Measurements from ENCODE around the gene BMERB1.
A peak's percentile ranks its signal among the peaks of the same experiment; 100 is the strongest.

BMERB1 gene

DNA sequence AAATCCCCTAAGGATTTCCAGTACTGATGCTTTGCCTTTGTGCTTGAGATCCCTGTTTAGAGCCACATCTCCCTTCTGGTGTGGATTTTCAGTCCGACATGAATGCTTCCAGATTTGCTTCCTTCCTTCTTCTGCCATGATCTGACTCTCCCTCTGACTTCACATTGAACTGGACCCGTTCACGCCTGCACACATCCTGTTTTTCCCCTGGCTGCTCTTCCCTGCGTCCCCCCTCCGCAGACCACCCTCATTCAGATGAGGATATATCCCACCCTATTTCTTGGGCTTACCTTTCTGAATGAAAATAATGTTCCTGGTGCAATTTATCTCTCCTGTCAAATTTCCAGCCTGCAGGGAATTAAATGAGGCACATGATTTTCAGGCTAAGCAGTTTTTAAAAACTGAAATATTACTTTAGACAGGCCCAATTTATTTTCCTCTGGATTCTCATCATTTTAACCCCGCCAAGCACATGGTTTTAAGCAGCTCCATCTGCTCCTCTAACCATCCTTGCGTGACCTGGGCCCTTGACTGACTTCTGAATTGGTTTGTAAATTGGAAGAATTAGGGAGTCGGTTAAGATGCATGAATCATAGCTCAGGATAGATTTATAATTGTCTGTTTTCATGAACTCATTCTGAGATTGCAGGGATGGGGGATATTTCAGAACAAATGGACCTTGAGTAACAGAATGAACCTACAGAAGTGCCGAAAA lies 59.2 kb downstream of the BMERB1 start:
- Histone ChIP-seq H3K27me3 (ENCODE audit: control insufficient read depth, insufficient read depth, low read length) (no peaks in the 10 kb centered on the region), H3K4me1 (ENCODE audit: control insufficient read depth, insufficient read depth, low read length) (peaks cover 8% of the 10 kb centered on the region), H3K36me3 (ENCODE audit: control insufficient read depth, insufficient read depth, low read length) (no peaks in the 10 kb centered on the region), H3K4me3 (ENCODE audit: low read length) (no peak overlapping the region), H3K27ac (ENCODE audit: low read depth, low read length) (no peak overlapping the region), H3K9ac (ENCODE audit: low read length) (no peak overlapping the region)

DNA sequence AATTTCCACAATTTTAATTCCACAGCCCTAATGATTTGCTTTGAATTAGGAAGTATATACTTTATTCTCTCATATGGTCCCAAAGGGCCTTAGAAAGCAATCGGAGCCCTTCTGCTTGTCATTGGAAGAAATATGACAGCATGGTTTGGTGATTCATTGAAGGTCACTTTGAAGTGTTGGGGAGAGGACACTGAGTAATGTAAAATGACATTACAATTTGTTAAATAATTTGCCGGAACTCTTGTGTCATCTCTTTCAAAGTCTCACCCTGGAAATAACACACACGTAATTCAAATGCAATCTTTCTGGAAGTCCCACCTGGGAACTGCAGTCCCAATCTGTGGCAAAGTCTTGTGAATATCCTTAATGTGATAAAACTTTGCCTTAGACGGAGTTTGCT lies 59.8 kb downstream of the BMERB1 start:
- peak overlapping the region; percentile 30 for H3K27ac ChIP-seq (ENCODE audit: low read depth, low read length)
- no peak overlapping the region for H3K4me3 ChIP-seq (ENCODE audit: low read length)
- H3K9ac ChIP-seq (ENCODE audit: low read length), result no peak overlapping the region
- H3K27me3 ChIP-seq (ENCODE audit: control insufficient read depth, insufficient read depth, low read length), result no peaks in the 10 kb centered on the region
- H3K4me1 ChIP-seq (ENCODE audit: control insufficient read depth, insufficient read depth, low read length), result peaks cover 3% of the 10 kb centered on the region
- no peaks in the 10 kb centered on the region for H3K36me3 ChIP-seq (ENCODE audit: control insufficient read depth, insufficient read depth, low read length)

DNA sequence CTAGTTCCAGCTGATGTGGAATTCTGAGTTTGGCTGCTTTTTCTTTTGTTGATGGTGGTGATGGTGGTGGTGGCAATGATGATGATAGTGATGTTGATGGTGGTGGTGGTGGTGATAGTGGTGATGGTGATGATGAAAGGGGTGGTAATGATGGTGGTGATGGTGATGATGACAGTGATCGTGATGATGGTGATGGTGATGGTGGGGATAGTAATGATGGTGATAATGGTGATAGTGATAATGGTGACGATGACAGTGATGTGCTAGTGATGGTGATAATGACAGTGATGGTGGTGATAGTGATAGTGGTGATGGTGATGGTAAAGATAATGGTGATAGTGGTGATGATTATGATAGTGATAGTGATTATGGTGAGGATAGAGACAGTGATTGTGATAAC lies 61.5 kb downstream of the BMERB1 start:
- Histone ChIP-seq H3K27ac (ENCODE audit: low read depth, low read length) (no peak overlapping the region), H3K4me3 (ENCODE audit: low read length) (no peak overlapping the region), H3K27me3 (ENCODE audit: control insufficient read depth, insufficient read depth, low read length) (no peaks in the 10 kb centered on the region), H3K4me1 (ENCODE audit: control insufficient read depth, insufficient read depth, low read length) (no peaks in the 10 kb centered on the region), H3K9ac (ENCODE audit: low read length) (no peak overlapping the region), H3K36me3 (ENCODE audit: control insufficient read depth, insufficient read depth, low read length) (no peaks in the 10 kb centered on the region)

DNA sequence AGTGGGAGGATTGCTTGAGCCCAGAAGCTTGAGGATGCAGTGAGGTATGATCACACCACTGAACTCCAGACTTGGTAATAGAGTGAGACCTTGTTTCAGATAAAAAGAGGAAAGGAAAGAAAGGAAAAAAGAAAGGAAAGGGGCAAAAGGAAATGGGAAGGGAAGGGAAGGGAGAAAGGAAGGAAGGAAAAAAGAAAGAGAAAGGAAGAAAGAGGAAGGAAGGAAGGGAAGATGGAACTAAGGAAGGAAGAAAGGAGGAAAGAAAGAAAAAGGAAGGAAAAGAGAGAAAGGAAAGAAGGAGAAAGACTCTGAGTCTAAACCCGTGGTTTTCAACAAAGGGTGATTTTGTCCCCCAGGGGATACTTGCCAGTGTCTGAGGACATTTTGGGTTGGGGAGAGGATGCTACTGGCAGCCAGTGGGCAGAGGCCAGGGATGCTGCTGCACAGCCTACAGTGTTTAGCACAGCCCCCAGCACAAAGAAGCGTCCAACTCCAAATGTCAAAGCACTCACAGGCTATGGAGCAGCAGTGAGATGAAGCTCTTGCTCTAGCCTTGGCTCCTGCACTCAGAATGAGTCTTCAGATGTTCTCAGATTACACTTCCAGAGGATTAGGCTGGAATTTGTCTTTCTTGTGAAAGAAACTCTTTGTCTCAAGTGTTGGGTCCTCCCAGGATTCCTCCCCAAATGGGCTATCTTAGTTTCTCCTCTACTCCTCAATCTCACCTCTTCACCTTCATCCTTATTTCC lies 64.2 kb downstream of the BMERB1 start:
- no peaks in the 10 kb centered on the region for H3K27me3 ChIP-seq (ENCODE audit: control insufficient read depth, insufficient read depth, low read length)
- no peak overlapping the region for H3K9ac ChIP-seq (ENCODE audit: low read length)
- H3K4me3 ChIP-seq (ENCODE audit: low read length), result no peak overlapping the region
- no peaks in the 10 kb centered on the region for H3K4me1 ChIP-seq (ENCODE audit: control insufficient read depth, insufficient read depth, low read length)
- no peaks in the 10 kb centered on the region for H3K36me3 ChIP-seq (ENCODE audit: control insufficient read depth, insufficient read depth, low read length)
- no peak overlapping the region for H3K27ac ChIP-seq (ENCODE audit: low read depth, low read length)

DNA sequence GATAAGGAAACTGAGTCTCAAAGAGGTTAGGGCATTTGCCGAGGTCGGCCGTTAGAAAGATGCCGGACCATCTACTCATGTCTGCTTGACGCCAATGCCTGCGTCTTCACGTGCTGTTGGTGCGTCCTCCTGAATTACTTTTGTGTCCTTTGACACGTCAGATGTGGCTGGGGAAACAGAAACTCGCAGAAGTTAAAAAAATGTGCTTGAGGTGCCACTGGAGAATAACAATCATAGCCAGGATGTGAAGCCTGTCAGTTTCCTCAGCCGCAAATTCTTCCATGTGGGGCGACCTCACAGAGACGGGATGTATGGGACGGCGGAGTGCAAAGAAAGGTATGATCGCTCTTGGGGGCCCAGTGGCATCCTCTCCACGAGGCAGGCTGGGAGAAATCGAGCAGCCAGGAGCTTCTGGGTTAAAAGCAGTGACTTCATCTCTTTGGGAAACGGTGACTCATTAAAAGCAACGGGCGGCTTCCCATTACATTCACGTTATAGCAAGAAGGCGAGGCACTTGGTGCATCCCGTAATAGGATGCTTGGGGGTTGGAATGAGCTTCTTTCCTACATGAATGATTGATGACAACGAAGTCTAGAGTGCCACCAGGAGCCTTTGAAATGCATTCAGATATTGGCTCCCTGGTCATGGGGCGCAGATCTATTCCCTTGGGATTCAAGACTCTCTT lies 67.8 kb downstream of the BMERB1 start:
- Histone ChIP-seq H3K27me3 (ENCODE audit: control insufficient read depth, insufficient read depth, low read length) (no peaks in the 10 kb centered on the region), H3K36me3 (ENCODE audit: control insufficient read depth, insufficient read depth, low read length) (no peaks in the 10 kb centered on the region), H3K27ac (ENCODE audit: low read depth, low read length) (no peak overlapping the region), H3K9ac (ENCODE audit: low read length) (no peak overlapping the region), H3K4me1 (ENCODE audit: control insufficient read depth, insufficient read depth, low read length) (peaks cover 2% of the 10 kb centered on the region), H3K4me3 (ENCODE audit: low read length) (no peak overlapping the region)

DNA sequence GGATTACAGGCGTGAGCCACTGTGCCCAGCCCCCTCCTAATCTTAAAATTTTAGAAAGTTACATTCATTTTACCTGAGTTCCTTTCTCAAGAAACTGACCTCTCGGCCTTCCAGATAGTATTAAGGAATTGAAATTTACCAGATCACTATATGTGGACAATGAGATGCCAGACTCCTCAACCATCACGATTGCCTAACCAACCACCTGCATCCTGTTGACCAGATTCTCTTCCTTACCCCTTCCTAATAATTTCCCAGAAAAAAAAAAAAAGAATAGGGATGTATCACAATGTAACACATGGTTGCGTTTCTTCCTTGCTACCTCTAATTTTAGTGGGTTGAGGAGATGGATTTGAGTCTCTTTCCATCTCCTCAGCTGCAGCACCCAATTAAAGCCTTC lies 72.1 kb downstream of the BMERB1 start:
- no peak overlapping the region for H3K9ac ChIP-seq (ENCODE audit: low read length)
- H3K4me3 ChIP-seq (ENCODE audit: low read length), result no peak overlapping the region
- no peak overlapping the region for H3K27ac ChIP-seq (ENCODE audit: low read depth, low read length)
- peaks cover 4% of the 10 kb centered on the region for H3K4me1 ChIP-seq (ENCODE audit: control insufficient read depth, insufficient read depth, low read length)
- H3K27me3 ChIP-seq (ENCODE audit: control insufficient read depth, insufficient read depth, low read length), result no peaks in the 10 kb centered on the region
- H3K36me3 ChIP-seq (ENCODE audit: control insufficient read depth, insufficient read depth, low read length), result no peaks in the 10 kb centered on the region

DNA sequence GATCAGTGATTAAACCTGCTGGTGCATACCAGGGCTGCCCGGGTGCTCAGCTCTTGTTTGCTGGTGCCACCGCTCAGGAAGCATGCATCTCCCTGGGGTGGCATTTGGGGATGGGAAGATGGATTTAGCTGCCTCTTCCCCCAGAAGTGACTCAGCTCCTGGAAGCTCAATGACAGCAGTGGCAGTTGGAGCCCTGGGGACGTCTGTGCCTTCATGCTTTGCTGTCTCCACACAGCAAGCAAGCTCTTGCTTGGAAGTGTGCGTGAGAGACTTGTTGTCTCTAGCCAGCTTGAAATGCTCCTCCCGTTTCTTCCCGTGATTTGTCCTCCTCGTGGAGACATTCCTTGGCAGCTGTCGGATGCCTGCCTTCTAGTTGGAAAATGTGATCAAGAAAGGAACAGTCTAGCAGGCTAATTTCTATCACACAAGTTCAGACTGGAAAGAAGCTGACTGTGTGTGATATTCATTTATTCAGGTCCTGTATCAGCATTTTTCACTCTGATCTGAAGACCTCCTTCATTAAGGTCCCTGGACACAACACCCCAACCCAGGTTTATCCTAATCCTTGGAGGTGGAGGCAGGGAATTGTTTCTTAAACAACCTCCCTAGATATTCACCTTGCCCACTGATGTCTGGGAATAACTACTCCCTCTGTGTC lies 73.0 kb downstream of the BMERB1 start:
- Histone ChIP-seq H3K27ac (ENCODE audit: low read depth, low read length) (no peak overlapping the region), H3K4me1 (ENCODE audit: control insufficient read depth, insufficient read depth, low read length) (peaks cover 4% of the 10 kb centered on the region), H3K4me3 (ENCODE audit: low read length) (no peak overlapping the region), H3K9ac (ENCODE audit: low read length) (no peak overlapping the region), H3K27me3 (ENCODE audit: control insufficient read depth, insufficient read depth, low read length) (no peaks in the 10 kb centered on the region), H3K36me3 (ENCODE audit: control insufficient read depth, insufficient read depth, low read length) (no peaks in the 10 kb centered on the region)

DNA sequence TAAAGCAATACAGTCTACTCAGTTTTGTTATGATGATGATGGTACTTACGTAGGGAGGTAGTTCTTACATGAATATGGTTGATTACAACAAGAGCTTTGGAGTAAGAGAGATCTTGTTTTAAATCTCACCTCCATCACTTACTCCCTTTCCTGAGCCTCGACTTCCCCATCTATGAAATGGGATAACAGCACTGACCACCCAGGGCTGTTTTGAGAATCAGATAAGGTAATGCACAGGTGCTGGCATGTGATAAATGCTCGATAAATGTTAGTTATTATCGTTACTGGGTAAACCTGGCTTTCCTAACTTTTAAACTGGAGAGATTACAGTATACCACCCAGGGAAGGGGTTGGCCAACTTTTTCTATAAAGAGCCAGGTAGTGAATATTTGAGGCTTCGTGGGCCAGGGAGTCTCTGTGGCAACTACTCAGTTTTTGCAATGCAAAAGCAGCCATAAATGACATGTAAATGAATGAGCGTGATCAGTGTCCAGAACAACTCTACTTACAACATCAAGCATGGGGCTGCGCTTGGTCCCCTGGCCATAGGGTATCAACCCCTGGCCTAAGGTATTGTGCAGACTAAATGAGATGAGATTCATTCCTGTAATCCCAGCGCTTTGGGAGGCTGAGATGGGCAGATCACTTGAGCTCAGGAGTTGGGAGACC lies 73.7 kb downstream of the BMERB1 start:
- no peak overlapping the region for H3K4me3 ChIP-seq (ENCODE audit: low read length)
- H3K36me3 ChIP-seq (ENCODE audit: control insufficient read depth, insufficient read depth, low read length), result no peaks in the 10 kb centered on the region
- H3K4me1 ChIP-seq (ENCODE audit: control insufficient read depth, insufficient read depth, low read length), result peaks cover 4% of the 10 kb centered on the region
- no peaks in the 10 kb centered on the region for H3K27me3 ChIP-seq (ENCODE audit: control insufficient read depth, insufficient read depth, low read length)
- H3K27ac ChIP-seq (ENCODE audit: low read depth, low read length), result no peak overlapping the region
- H3K9ac ChIP-seq (ENCODE audit: low read length), result no peak overlapping the region

DNA sequence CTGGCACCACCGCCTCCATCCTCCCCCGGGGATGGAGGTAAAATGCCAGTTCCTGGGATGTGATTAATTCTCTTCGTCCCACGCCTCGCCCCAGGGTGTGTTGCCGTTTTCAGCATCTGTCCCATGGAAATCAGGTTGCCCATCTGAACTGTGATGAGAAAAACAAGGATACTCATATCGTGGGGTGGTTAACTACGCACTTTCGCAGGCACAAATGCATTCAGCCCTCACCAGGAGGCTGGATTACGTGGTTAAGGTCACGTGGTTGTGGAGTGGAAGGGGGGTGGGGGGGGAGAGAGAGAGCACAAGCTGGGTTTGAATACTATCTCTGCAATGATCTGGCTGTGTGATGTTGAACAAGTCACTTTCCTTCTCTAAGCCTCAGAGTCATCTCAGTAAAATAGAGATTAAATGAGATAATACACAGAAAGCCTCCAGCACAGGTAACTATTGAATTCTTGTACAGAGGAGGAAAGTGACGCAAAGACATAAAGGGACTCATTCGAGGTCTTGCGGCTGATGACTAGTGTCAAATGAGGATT lies 74.7 kb downstream of the BMERB1 start:
- H3K4me1 ChIP-seq (ENCODE audit: control insufficient read depth, insufficient read depth, low read length), result peaks cover 4% of the 10 kb centered on the region
- no peak overlapping the region for H3K9ac ChIP-seq (ENCODE audit: low read length)
- no peaks in the 10 kb centered on the region for H3K36me3 ChIP-seq (ENCODE audit: control insufficient read depth, insufficient read depth, low read length)
- no peak overlapping the region for H3K27ac ChIP-seq (ENCODE audit: low read depth, low read length)
- no peak overlapping the region for H3K4me3 ChIP-seq (ENCODE audit: low read length)
- H3K27me3 ChIP-seq (ENCODE audit: control insufficient read depth, insufficient read depth, low read length), result no peaks in the 10 kb centered on the region

DNA sequence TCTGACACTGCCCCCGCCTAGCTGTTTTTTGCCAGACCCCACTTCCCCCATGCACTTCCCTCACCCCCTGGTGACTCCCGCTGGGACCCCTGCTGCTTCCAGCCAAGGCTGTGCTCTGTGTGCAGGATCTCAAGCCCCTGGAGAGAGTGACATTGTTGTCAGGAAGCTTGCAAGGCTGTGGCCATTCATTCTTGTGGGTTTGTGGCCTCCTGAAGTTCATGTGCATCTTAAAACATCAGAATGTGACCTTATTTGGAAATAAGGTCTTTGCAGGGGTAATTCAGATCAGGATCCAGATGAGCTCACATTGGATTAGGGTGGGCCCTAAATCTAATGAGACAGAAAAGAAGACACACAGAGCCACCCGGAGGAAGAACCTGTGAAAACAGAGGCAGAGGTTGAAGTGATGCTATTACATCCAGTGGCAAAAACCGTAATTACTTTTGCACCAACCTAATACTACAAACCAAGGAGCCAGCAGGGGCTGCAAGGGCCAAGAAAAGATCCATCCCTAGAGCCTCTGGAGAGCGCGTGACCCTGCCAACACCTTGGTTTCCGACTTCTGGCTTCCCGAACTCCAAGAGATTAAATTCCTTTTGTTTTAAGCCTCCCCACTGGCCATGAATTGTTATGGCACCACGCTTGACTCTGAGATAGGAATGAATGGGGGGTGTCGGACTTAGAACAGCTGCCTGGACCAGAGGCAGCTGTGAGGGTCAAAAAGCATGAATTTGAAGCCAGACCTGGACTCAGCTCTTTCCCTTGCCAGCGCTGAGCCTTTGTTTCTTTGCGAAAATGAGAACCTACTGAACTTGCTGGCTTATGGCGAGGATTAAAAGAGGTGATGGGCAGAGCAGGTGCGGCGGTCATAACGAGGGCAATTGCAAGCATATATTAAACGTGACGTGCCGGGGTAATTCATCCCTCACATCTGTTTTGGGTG lies 75.5 kb downstream of the BMERB1 start:
- H3K27ac ChIP-seq (ENCODE audit: low read depth, low read length), result no peak overlapping the region
- no peak overlapping the region for H3K4me3 ChIP-seq (ENCODE audit: low read length)
- H3K36me3 ChIP-seq (ENCODE audit: control insufficient read depth, insufficient read depth, low read length), result no peaks in the 10 kb centered on the region
- H3K9ac ChIP-seq (ENCODE audit: low read length), result no peak overlapping the region
- H3K4me1 ChIP-seq (ENCODE audit: control insufficient read depth, insufficient read depth, low read length), result peaks cover 4% of the 10 kb centered on the region
- H3K27me3 ChIP-seq (ENCODE audit: control insufficient read depth, insufficient read depth, low read length), result no peaks in the 10 kb centered on the region

DNA sequence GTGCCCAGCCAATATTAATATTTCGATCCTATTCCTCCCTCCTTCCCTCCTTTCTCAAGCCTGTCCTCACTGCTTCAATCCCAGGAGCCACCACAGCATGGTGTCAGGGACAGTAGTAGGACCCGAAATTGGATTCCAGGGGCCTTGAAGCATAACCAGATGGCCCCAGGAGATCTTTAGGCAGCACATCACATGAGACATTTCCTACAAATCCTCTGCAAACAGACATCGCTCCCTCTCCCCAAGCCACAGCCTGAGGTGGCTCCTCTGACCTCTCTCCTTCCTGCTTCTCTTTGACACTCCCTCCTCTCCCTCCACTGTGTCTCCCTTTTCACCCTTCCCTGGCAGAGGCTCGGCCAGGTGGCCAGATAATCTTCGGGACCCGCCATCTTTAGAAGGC lies 76.6 kb downstream of the BMERB1 start:
- H3K27ac ChIP-seq (ENCODE audit: low read depth, low read length), result no peak overlapping the region
- no peaks in the 10 kb centered on the region for H3K36me3 ChIP-seq (ENCODE audit: control insufficient read depth, insufficient read depth, low read length)
- no peak overlapping the region for H3K9ac ChIP-seq (ENCODE audit: low read length)
- peaks cover 4% of the 10 kb centered on the region for H3K4me1 ChIP-seq (ENCODE audit: control insufficient read depth, insufficient read depth, low read length)
- H3K4me3 ChIP-seq (ENCODE audit: low read length), result no peak overlapping the region
- no peaks in the 10 kb centered on the region for H3K27me3 ChIP-seq (ENCODE audit: control insufficient read depth, insufficient read depth, low read length)
